Measurements from ENCODE around the gene TCP11. TPM values are rescaled to one million over a fixed set of nuclear protein-coding genes. Genes with fewer than 3 reads are reported as not detected.
A peak's percentile ranks its signal among the peaks of the same experiment; 100 is the strongest.
"Not testable (repeated sequence)": the region's sequence is repeated elsewhere in the genome, so short reads cannot be mapped to it uniquely, and the experiment has no call there.

Gene TCP11
- total RNA-seq, 1 donor from 2014 or later, result not detected

DNA sequence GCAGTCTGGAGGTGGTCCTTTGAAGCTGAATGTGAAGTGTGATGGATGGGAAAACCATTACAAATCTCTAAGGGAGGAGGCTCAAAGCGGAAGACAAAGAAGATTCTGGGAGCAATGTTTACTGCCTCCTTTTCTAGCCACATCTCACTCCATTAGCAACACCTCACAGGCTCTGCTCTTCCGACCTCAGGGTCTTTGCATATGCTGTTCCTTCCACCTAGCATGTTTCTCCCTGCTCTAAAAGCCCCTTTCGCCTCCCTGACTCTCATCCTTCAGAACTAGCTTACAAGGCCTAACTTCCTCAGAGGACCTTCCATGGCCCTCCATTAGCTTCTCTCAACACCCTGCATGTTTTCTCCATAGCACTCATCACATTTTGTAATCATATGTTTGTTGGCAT is 4.6 kb upstream of the TCP11 start:
- no peak overlapping the region for H3K4me3 ChIP-seq (ENCODE audit: low read depth, low read length)
- no peak for DNase-seq (ENCODE audit: low read depth)
- no peaks in the 10 kb centered on the region for H3K36me3 ChIP-seq (ENCODE audit: control insufficient read depth, insufficient read depth, low read length)
- H3K27me3 ChIP-seq (ENCODE audit: control insufficient read depth, insufficient read depth, low read length), result peaks cover 2% of the 10 kb centered on the region
- no peak for FAIRE-seq
- TF ChIP-seq, protein P1, sequence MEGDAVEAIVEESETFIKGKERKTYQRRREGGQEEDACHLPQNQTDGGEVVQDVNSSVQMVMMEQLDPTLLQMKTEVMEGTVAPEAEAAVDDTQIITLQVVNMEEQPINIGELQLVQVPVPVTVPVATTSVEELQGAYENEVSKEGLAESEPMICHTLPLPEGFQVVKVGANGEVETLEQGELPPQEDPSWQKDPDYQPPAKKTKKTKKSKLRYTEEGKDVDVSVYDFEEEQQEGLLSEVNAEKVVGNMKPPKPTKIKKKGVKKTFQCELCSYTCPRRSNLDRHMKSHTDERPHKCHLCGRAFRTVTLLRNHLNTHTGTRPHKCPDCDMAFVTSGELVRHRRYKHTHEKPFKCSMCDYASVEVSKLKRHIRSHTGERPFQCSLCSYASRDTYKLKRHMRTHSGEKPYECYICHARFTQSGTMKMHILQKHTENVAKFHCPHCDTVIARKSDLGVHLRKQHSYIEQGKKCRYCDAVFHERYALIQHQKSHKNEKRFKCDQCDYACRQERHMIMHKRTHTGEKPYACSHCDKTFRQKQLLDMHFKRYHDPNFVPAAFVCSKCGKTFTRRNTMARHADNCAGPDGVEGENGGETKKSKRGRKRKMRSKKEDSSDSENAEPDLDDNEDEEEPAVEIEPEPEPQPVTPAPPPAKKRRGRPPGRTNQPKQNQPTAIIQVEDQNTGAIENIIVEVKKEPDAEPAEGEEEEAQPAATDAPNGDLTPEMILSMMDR (IDR thresholded peaks at IDR 0.05; ENCODE audit: insufficient read depth, low read length, severe bottlenecking), result no peak

DNA sequence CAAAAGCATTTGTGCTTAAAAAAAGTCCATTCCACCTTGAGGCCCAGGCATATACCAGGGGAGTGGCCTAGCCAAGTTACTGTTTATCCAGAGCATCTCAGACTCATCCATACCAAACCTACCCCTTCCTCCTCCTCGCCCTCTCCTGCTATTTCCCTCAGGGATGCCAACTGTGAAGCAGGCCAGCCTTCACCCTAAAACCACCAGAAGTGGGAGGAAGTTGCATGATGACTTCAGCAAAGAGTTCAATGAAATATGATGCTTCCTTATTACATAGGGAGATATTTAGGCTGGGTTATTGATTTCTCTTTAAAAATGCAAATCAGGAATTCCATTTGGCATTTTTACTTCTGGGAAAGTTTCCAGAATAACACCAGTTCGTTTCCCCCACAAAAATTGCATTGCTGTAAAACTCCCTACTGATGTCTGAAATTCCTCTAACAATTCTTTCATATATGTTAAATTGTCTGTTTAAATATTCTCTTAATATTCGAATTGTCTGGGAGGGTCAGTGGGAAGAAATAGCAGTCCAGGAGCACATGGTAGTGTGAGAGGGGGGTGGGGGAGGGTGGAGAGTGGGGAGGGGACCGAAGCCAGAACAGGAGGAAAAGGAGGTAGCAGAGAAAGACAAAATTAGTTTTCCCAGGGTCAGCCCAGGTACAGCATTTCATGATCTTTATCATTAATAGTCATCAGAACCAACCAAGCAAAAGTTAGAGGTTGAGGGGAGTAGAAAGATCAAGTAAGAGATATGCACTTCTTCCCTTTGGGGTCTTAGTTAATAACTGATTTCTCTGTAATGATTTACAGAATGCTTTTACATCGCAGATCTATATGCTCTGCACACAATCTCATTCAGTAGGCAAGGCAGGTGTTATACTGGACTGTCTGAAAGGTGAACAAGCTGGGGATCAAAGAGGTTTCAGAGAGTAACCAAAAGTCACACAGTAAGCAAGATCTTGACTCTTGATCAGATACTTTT is 1.7 kb upstream of the TCP11 start:
- FAIRE-seq, result no peak
- Histone ChIP-seq H3K27me3 (ENCODE audit: control insufficient read depth, insufficient read depth, low read length) (peaks cover 2% of the 10 kb centered on the region), H3K36me3 (ENCODE audit: control insufficient read depth, insufficient read depth, low read length) (no peaks in the 10 kb centered on the region), H3K4me3 (ENCODE audit: low read depth, low read length) (no peak overlapping the region)
- DNase-seq (ENCODE audit: low read depth), result peak; percentile 29
- TF ChIP-seq, protein P1 (IDR thresholded peaks at IDR 0.05; ENCODE audit: insufficient read depth, low read length, severe bottlenecking), result no peak

DNA sequence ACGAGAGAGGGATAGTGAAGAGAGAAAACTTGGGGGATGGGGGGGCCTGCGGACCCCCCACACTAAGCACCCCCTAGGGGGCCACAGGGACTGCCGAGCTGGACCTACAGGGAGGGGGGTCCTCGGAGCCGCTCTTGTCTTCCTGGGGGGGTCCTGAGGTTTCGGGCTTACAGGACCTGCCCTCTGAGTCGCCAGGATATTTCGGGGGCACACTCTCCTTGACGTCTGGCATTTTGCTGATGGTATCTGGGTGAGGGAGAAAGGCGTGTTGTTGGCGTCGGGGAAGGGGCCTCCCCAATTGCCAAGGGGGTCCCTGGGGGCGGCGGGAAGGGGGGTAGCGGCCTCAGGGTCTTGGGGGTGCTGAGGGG is 516 bp downstream of the TCP11 start:
- H3K27me3 ChIP-seq (ENCODE audit: control insufficient read depth, insufficient read depth, low read length), result peaks cover 2% of the 10 kb centered on the region
- peak overlapping the region; percentile 19 for H3K4me3 ChIP-seq (ENCODE audit: low read depth, low read length)
- TF ChIP-seq, protein P1 (IDR thresholded peaks at IDR 0.05; ENCODE audit: insufficient read depth, low read length, severe bottlenecking), result no peak
- H3K36me3 ChIP-seq (ENCODE audit: control insufficient read depth, insufficient read depth, low read length), result no peaks in the 10 kb centered on the region
- DNase-seq (ENCODE audit: low read depth) (no peak), FAIRE-seq (no peak)

DNA sequence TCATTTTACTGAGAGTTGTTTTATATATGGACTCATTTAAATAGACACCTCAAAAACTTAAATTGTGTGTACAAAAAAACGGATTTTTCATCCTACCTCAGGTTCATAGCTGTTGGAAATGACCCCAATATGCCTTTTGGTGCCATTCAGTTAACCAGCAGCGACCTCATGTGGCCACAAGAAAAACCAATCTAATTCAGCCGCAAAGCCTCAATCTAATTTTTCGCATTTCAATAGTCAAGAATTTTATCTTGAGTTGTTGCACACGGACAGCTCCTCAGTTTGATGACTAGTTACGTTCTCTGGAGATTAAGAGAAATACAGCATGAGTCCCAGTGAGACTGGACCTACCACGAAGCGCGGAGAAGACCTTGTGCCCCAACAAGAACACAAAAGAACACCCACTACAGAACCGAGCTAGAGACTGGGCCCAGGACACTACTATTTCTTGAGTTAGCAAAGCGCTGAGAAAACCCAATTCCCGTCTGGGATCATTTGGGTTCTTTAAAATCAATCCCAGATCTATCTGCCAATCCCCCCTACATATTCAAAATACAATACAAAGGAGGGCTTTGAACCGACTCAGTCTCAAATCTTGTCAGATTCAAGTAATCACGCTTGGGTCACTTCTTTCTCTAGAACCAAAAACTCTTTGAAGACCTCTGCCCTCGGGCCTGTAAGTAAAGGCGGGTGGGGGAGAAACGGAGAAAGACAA is 1.1 kb downstream of the TCP11 start:
- FAIRE-seq, result peak; percentile 13
- DNase-seq (ENCODE audit: low read depth), result peak; percentile 58
- no peaks in the 10 kb centered on the region for H3K36me3 ChIP-seq (ENCODE audit: control insufficient read depth, insufficient read depth, low read length)
- no peak overlapping the region for H3K4me3 ChIP-seq (ENCODE audit: low read depth, low read length)
- peaks cover 2% of the 10 kb centered on the region for H3K27me3 ChIP-seq (ENCODE audit: control insufficient read depth, insufficient read depth, low read length)
- TF ChIP-seq, protein P1 (IDR thresholded peaks at IDR 0.05; ENCODE audit: insufficient read depth, low read length, severe bottlenecking), result peak; percentile 71

DNA sequence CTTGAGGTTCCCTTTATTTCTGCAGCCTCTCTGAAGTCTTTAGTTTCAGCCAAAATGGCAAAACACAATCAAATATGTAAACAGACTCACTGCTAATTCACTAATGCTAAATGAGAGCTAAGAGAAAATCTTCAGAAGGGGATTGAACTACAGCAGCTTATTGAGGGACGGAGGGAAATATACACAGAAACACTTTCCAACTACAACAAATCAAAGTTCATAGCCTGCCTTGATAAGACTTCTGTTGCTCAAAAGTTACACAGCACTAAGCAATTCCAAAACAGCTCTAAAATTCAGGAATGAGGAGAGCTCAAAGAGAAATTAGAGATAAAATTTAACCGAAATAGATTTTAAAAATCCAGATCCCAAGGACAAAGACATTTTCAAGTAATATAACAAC is 1.7 kb downstream of the TCP11 start:
- DNase-seq (ENCODE audit: low read depth), result no peak
- Histone ChIP-seq H3K4me3 (ENCODE audit: low read depth, low read length) (no peak overlapping the region), H3K36me3 (ENCODE audit: control insufficient read depth, insufficient read depth, low read length) (no peaks in the 10 kb centered on the region), H3K27me3 (ENCODE audit: control insufficient read depth, insufficient read depth, low read length) (peaks cover 2% of the 10 kb centered on the region)
- FAIRE-seq, result no peak
- TF ChIP-seq, protein P1 (IDR thresholded peaks at IDR 0.05; ENCODE audit: insufficient read depth, low read length, severe bottlenecking), result no peak

DNA sequence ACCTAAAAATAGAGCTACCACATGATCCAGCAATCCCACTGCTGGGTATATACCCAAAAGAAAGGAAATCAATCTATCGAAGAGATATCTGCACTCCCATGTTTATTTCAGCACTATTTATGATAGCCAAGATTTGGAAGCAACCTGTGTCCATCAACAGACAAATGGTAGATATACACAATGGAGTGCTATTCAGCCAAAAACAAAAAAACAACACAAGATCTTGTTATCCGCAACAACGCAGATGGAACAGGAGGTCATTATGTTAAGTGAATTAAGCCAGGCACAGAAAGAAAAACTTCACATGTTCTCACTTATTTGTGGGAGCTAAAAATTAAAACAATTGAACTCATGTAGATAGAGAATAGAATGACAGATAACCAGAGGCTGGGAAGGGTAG is 2.9 kb downstream of the TCP11 start:
- not testable (repeated sequence) for H3K4me3 ChIP-seq (ENCODE audit: low read depth, low read length); FAIRE-seq; DNase-seq (ENCODE audit: low read depth); H3K36me3 ChIP-seq (ENCODE audit: control insufficient read depth, insufficient read depth, low read length); H3K27me3 ChIP-seq (ENCODE audit: control insufficient read depth, insufficient read depth, low read length)
